H1 (cell line): Measurements from ENCODE around the gene NBPF1. TPM values are rescaled to one million over a fixed set of nuclear protein-coding genes. Genes with fewer than 3 reads are reported as not detected.

Experiments used
- CTCF ChIA-PET: fragments of 300-600 bp; sonication (Branson Sonifier 250); formaldehyde crosslinking; loops from one replicate; lab custom pipeline; 2021; ENCODE audit not compliant: partially characterized antibody; lab: Charles Lee
- POLR2A ChIA-PET: fragments of 300-600 bp; sonication (Branson Sonifier 250); formaldehyde crosslinking; loops from one replicate; lab custom pipeline; 2021; ENCODE audit warnings: inconsistent platforms; ENCODE audit not compliant: partially characterized antibody; lab: Charles Lee
- DNase-seq, 2 experiments: peaks; one replicate each; pipeline versions ENCODE4 v3.0.0 to v3.0.0-alpha.2; 2010 to 2022; ENCODE audit warnings: low spot score in 2 of 2, low read depth in 1 of 2, mixed read lengths in 1 of 2
- FAIRE-seq: peaks from 2 replicates; lab custom pipeline; 2011; peaks lifted over from hg19 to GRCh38; lab: Jason Lieb, UNC
- H2AFZ ChIP-seq: 2 replicates; pipeline ENCODE4 v1.8.1; 2012; ENCODE audit warnings: low read length, inconsistent platforms
- H2AK5ac ChIP-seq: 2 replicates; pipeline ENCODE4 v1.6.1; 2013; ENCODE audit warnings: low read depth, low read length
- H2BK120ac ChIP-seq: replicated peaks from 2 replicates; pipeline ENCODE3; 2013; ENCODE audit warnings: low read depth, low read length, inconsistent platforms
- H2BK12ac ChIP-seq: 2 replicates; pipeline ENCODE4 v1.6.1; 2013; ENCODE audit warnings: low read depth, low read length
- H2BK15ac ChIP-seq: 2 replicates; pipeline ENCODE4 v1.6.1; 2013; ENCODE audit warnings: low read length
- H2BK20ac ChIP-seq: 2 replicates; pipeline ENCODE4 v1.6.1; 2013; ENCODE audit warnings: low read length
- H2BK5ac ChIP-seq: 2 replicates; pipeline ENCODE4 v1.6.1; 2013; ENCODE audit warnings: low read depth, low read length
- H3K14ac ChIP-seq: 2 replicates; pipeline ENCODE4 v1.6.1; 2013; ENCODE audit warnings: inconsistent platforms; ENCODE audit not compliant: insufficient read length
- H3K18ac ChIP-seq: 2 replicates; pipeline ENCODE4 v1.6.1; 2013; ENCODE audit warnings: low read length; ENCODE audit errors: extremely low read depth
- H3K23ac ChIP-seq: 2 replicates; pipeline ENCODE4 v1.6.1; 2013; ENCODE audit warnings: inconsistent platforms; ENCODE audit not compliant: insufficient read length
- H3K23me2 ChIP-seq: 2 replicates; pipeline ENCODE4 v1.6.1; 2013; ENCODE audit warnings: low read depth, low read length
- H3K27ac ChIP-seq: 2 replicates; pipeline ENCODE4 v1.6.1; 2011; ENCODE audit warnings: low read depth, low read length, inconsistent platforms
- H3K27me3 ChIP-seq, 4 experiments: replicated peaks in 1 of 4; 1 replicate in 1 of 4; 2 replicates in 3 of 4; pipeline versions ENCODE4 v1.6.1 to v1.8.1; 2011 to 2013; ENCODE audit warnings: low read length in 3 of 4, mild to moderate bottlenecking in 3 of 4, inconsistent platforms in 2 of 4, mixed read lengths in 2 of 4, moderate library complexity in 1 of 4; ENCODE audit not compliant: control insufficient read depth in 3 of 4, insufficient read depth in 3 of 4; ENCODE audit errors: extremely low read depth in 1 of 4
- H3K36me3 ChIP-seq, 4 experiments: 2 replicates each; pipeline versions ENCODE4 v1.6.1 to v1.8.1; 2011 to 2013; ENCODE audit warnings: mild to moderate bottlenecking in 4 of 4, low read length in 3 of 4, moderate library complexity in 2 of 4, control low read depth in 1 of 4, inconsistent platforms in 1 of 4; ENCODE audit not compliant: insufficient read depth in 4 of 4, control insufficient read depth in 2 of 4
- H3K4ac ChIP-seq: replicated peaks from 2 replicates; pipeline ENCODE3; 2013; ENCODE audit warnings: low read length, low read depth, mixed read lengths, inconsistent platforms; ENCODE audit not compliant: insufficient read length
- H3K4me1 ChIP-seq, 4 experiments: replicated peaks in 1 of 4; 1 replicate in 1 of 4; 2 replicates in 3 of 4; pipeline versions ENCODE4 v1.6.1 to v1.8.1; 2011 to 2013; ENCODE audit warnings: low read length in 3 of 4, inconsistent platforms in 2 of 4, mixed read lengths in 1 of 4; ENCODE audit not compliant: insufficient read depth in 4 of 4, control insufficient read depth in 3 of 4
- H3K4me2 ChIP-seq, 2 experiments: 2 replicates each; pipeline versions ENCODE4 v1.6.1 to v1.8.1; 2011 to 2013; ENCODE audit warnings: low read depth in 2 of 2, low read length in 2 of 2, control low read depth in 1 of 2, inconsistent platforms in 1 of 2, mild to moderate bottlenecking in 1 of 2; ENCODE audit not compliant: insufficient read depth in 1 of 2
- H3K4me3 ChIP-seq, 4 experiments: fragments of 200-600, 300-600 bp in 1 of 4; sonication (generic), shearing (Covaris generic), sonication (Bioruptor Twin) in 1 of 4; 2 replicates each; pipeline versions ENCODE4 v1.5.1 to v1.8.1; 2011 to 2016; ENCODE audit warnings: low read length in 4 of 4, low read depth in 3 of 4, control low read depth in 2 of 4, inconsistent platforms in 2 of 4, mild to moderate bottlenecking in 2 of 4, mixed read lengths in 1 of 4, moderate library complexity in 1 of 4; ENCODE audit not compliant: insufficient read depth in 2 of 4; ENCODE audit errors: extremely low read depth in 1 of 4
- H3K56ac ChIP-seq: replicated peaks from 2 replicates; pipeline ENCODE3; 2013; ENCODE audit warnings: low read depth, mild to moderate bottlenecking, mixed read lengths, low read length, inconsistent platforms; ENCODE audit not compliant: insufficient read length
- H3K79me1 ChIP-seq: 2 replicates; pipeline ENCODE4 v1.6.1; 2013; ENCODE audit warnings: low read depth, low read length, control low read depth
- H3K79me2 ChIP-seq, 2 experiments: 2 replicates each; pipeline versions ENCODE4 v1.6.1 to v1.8.1; 2012 to 2013; ENCODE audit warnings: low read length in 2 of 2, mild to moderate bottlenecking in 2 of 2, inconsistent platforms in 1 of 2; ENCODE audit not compliant: insufficient read depth in 2 of 2, control insufficient read depth in 1 of 2
- H3K9ac ChIP-seq, 4 experiments: replicated peaks in 1 of 4; 1 replicate in 1 of 4; 2 replicates in 3 of 4; pipeline versions ENCODE4 v1.6.1 to v1.8.1; 2011 to 2013; ENCODE audit warnings: low read depth in 3 of 4, low read length in 3 of 4, control low read depth in 2 of 4, mild to moderate bottlenecking in 2 of 4, moderate library complexity in 2 of 4, inconsistent platforms in 1 of 4; ENCODE audit errors: extremely low read depth in 1 of 4
- H3K9me3 ChIP-seq, 2 experiments: 2 replicates each; pipeline versions ENCODE4 v1.6.1 to v1.8.1; 2012 to 2013; ENCODE audit warnings: mild to moderate bottlenecking in 2 of 2, moderate library complexity in 2 of 2, control low read depth in 1 of 2, inconsistent platforms in 1 of 2, low read depth in 1 of 2, low read length in 1 of 2, mixed read lengths in 1 of 2; ENCODE audit not compliant: insufficient read depth in 2 of 2
- H4K20me1 ChIP-seq, 2 experiments: replicated peaks in 1 of 2; 2 replicates each; pipeline versions ENCODE3 to v1.8.1; 2011 to 2013; ENCODE audit warnings: inconsistent platforms in 2 of 2, low read length in 2 of 2, mild to moderate bottlenecking in 1 of 2; ENCODE audit not compliant: insufficient read depth in 2 of 2, control insufficient read depth in 1 of 2
- H4K5ac ChIP-seq: 2 replicates; pipeline ENCODE4 v1.6.1; 2013; ENCODE audit warnings: low read length, low read depth, mixed read lengths, inconsistent platforms; ENCODE audit not compliant: insufficient read length
- H4K8ac ChIP-seq: 2 replicates; pipeline ENCODE4 v1.8.0; 2013; ENCODE audit warnings: mild to moderate bottlenecking, moderate library complexity, low read length, inconsistent platforms; ENCODE audit not compliant: insufficient read depth; ENCODE audit errors: extremely low read depth
- H4K91ac ChIP-seq: replicated peaks from 2 replicates; pipeline ENCODE3; 2013; ENCODE audit warnings: low read length, mixed read lengths, inconsistent platforms; ENCODE audit not compliant: insufficient read length
- CEBPB ChIP-seq: IDR thresholded peaks from 2 replicates; pipeline ENCODE4 v1.6.1; 2012; ENCODE audit warnings: low read depth, low read length
- CHD1 ChIP-seq: IDR thresholded peaks from 2 replicates; pipeline ENCODE4 v1.6.1; 2012; ENCODE audit warnings: low read depth, low read length, improper control_type of control experiment
- JUND ChIP-seq: IDR thresholded peaks from 2 replicates; pipeline ENCODE4 v1.6.1; 2011; ENCODE audit warnings: mild to moderate bottlenecking, improper control_type of control experiment, low read length
- MAFK ChIP-seq: IDR thresholded peaks from 2 replicates; pipeline ENCODE4 v1.6.1; 2012; ENCODE audit warnings: low read depth, mild to moderate bottlenecking, improper control_type of control experiment, low read length
- PHF8 ChIP-seq: fragments of 200-600 bp; sonication (generic); conservative IDR thresholded peaks from 2 replicates; pipeline ENCODE4 v1.7.1; 2012; ENCODE audit warnings: low read depth, mild to moderate bottlenecking, inconsistent platforms, low read length, moderate library complexity
- RAD21 ChIP-seq, 2 experiments: IDR thresholded peaks in 1 of 2; conservative IDR thresholded peaks in 1 of 2; 2 replicates each; pipeline ENCODE4 v1.6.1; 2011; ENCODE audit warnings: low read depth in 2 of 2, low read length in 2 of 2, improper control_type of control experiment in 1 of 2, inconsistent platforms in 1 of 2, mild to moderate bottlenecking in 1 of 2, moderate library complexity in 1 of 2
- TAF1 ChIP-seq: IDR thresholded peaks from 2 replicates; pipeline ENCODE4 v1.6.1; 2011; ENCODE audit warnings: mild to moderate bottlenecking, low read depth, low read length
- TEAD4 ChIP-seq: IDR thresholded peaks from 2 replicates; pipeline ENCODE4 v1.6.1; 2012; ENCODE audit warnings: low read depth, low read length, inconsistent platforms, mixed read lengths
- WGBS, 2 experiments: shearing (Covaris generic) in 1 of 2; methylation state at CpG; one replicate each; pipeline versions ENCODE4 v1.1.6 to v1.1.7; 2013 to 2015; ENCODE audit warnings: low lambda C conversion rate in 2 of 2, mixed read lengths in 2 of 2, inconsistent platforms in 1 of 2, low coverage in 1 of 2, missing lambda C conversion rate in 1 of 2; ENCODE audit not compliant: insufficient replicate concordance in 2 of 2, insufficient coverage in 1 of 2, insufficient read length in 1 of 2; ENCODE audit errors: extremely low coverage in 1 of 2, missing lambda C conversion rate in 1 of 2; 5-methylcytosine and 5-hydroxymethylcytosine counted together
- polyA plus RNA-seq, 7 experiments: library from polyadenylated mRNA; depleted of rRNA in 3 of 7; stranded (reverse) in 5 of 7; unstranded in 2 of 7; fragments of >200 nt in 5 of 7; fragments of 200-250 nt in 2 of 7; gene quantifications; 1 replicate in 5 of 7; 2 replicates in 1 of 7; 4 replicates in 1 of 7; pipeline versions ENCODE4 v1.2.1 to v1.2.3, GENCODE V29; 2011 to 2013; ENCODE audit warnings: missing spikeins in 2 of 7, mixed read lengths in 2 of 7
- total RNA-seq: library from RNA; stranded (reverse); fragmentation: NEBNext Ultra II Directional; extraction: Animal tissue kit (Norgen Biotek cat#: 25700); gene quantifications from 2 replicates; pipeline ENCODE4 v1.2.1, GENCODE V29; 2021

Gene NBPF1
- total and polyA plus RNA-seq, 2 of the 8 experiments (the other 6 are each of a cell fraction or from before 2014, with no cell fraction given): 9.6 to 19.3 TPM

GRCh38 chr1:16615253-16616252 lies 2.2 kb upstream of the NBPF1 start:
- no peak overlapping the region for H3K23ac ChIP-seq
- H3K56ac ChIP-seq: no peak overlapping the region
- peaks cover 8 to 35% (median 26%) of the 10 kb centered on the region in 4 experiments for H3K27me3 ChIP-seq
- H3K79me2 ChIP-seq: no peaks in the 10 kb centered on the region
- 78% methylated on average over 9 of the region's 9 CpGs; no CpG with 5 or more reads in 1 of the 2 experiments for WGBS, 2 experiments
- no peak overlapping the region for H4K91ac ChIP-seq
- H3K4me3 ChIP-seq: no peak overlapping the region
- FAIRE-seq (no peak), DNase-seq (peak in 1 of 2 experiments; percentile 48)
- H3K36me3 ChIP-seq: no peaks in the 10 kb centered on the region
- H2BK120ac ChIP-seq: no peak overlapping the region
- H2BK15ac ChIP-seq: no peak overlapping the region
- H2BK20ac ChIP-seq: no peak overlapping the region
- no peak overlapping the region for H3K14ac ChIP-seq
- H3K4me1 ChIP-seq: peaks cover 0 to 10% (median 3%) of the 10 kb centered on the region in 4 experiments; a peak in 2 of 7 replicates
- no peak overlapping the region for H3K18ac ChIP-seq
- no peaks in the 10 kb centered on the region for H3K79me1 ChIP-seq
- H2AFZ ChIP-seq: no peak overlapping the region
- no peak overlapping the region for H2BK5ac ChIP-seq
- H3K4ac ChIP-seq: no peak overlapping the region
- H3K27ac ChIP-seq: no peak overlapping the region
- peaks cover 12% of the 10 kb centered on the region; the same call in 1 of the 2 replicates for H3K23me2 ChIP-seq
- no peak overlapping the region for H3K9ac ChIP-seq
- no peak for TF ChIP-seq CHD1
- no peak for TF ChIP-seq TAF1
- TF ChIP-seq RAD21 (IDR thresholded peaks at IDR 0.05 in 1 of 2, conservative IDR thresholded peaks at IDR 0.05 in 1 of 2; ENCODE audit: low read depth in 2 of 2, low read length in 2 of 2): no peak
- TF ChIP-seq MAFK: no peak
- no peak for TF ChIP-seq TEAD4
- TF ChIP-seq JUND: no peak
- TF ChIP-seq CEBPB: no peak
- no peak for TF ChIP-seq PHF8
- no peaks in the 10 kb centered on the region for H4K20me1 ChIP-seq
- no peak overlapping the region for H3K4me2 ChIP-seq
- no peak overlapping the region for H2AK5ac ChIP-seq
- CTCF ChIA-PET: interaction anchor here (0.7 to 20.3 kb wide), 13 partner anchors 8 to 460 kb away, joined by 3 to 611 read pairs (median 4); no protein-coding TSS in a partner anchor
- H2BK12ac ChIP-seq: no peak overlapping the region
- no peak overlapping the region for H4K8ac ChIP-seq
- H3K9me3 ChIP-seq: no peaks in the 10 kb centered on the region
- no peak overlapping the region for H4K5ac ChIP-seq
- POLR2A ChIA-PET: interaction anchor here (0.9 to 2.4 kb wide), 11 partner anchors 10 to 336 kb away, joined by 3 to 9 read pairs (median 4); no protein-coding TSS in a partner anchor
